Keratinocyte (primary cell): ENCODE data around the gene MIB1. TPM values are rescaled to one million over a fixed set of nuclear protein-coding genes. Genes with fewer than 3 reads are reported as not detected.

Experiments used
- DNase-seq: peaks from one replicate; pipeline ENCODE4 v3.0.0-alpha.2; 2011; ENCODE audit warnings: low read depth, missing footprints, low spot score
- FAIRE-seq: peaks from 2 replicates; lab custom pipeline; 2011; peaks lifted over from hg19 to GRCh38; lab: Jason Lieb, UNC
- H2AFZ ChIP-seq: 2 replicates; pipeline ENCODE4 v1.6.0; 2012; ENCODE audit warnings: low read length, control low read depth, inconsistent platforms; ENCODE audit not compliant: control insufficient read depth
- H3K27ac ChIP-seq: 2 replicates; pipeline ENCODE4 v1.5.1; 2011; ENCODE audit warnings: low read length; ENCODE audit not compliant: control insufficient read depth, insufficient read depth
- H3K27me3 ChIP-seq: 3 replicates; pipeline ENCODE4 v1.6.0; 2011; ENCODE audit warnings: low read length; ENCODE audit not compliant: control insufficient read depth, insufficient read depth; ENCODE audit errors: extremely low read depth
- H3K36me3 ChIP-seq, 2 experiments: 2 replicates in 1 of 2; 3 replicates in 1 of 2; pipeline ENCODE4 v1.5.1; 2011; ENCODE audit warnings: low read length in 2 of 2, mild to moderate bottlenecking in 1 of 2; ENCODE audit not compliant: control insufficient read depth in 2 of 2, insufficient read depth in 2 of 2; ENCODE audit errors: extremely low read depth in 1 of 2
- H3K4me1 ChIP-seq: 3 replicates; pipeline ENCODE4 v1.5.1; 2011; ENCODE audit warnings: low read length; ENCODE audit not compliant: control insufficient read depth, insufficient read depth; ENCODE audit errors: extremely low read depth
- H3K4me2 ChIP-seq: 3 replicates; pipeline ENCODE4 v1.6.0; 2011; ENCODE audit warnings: low read depth, low read length; ENCODE audit not compliant: control insufficient read depth, insufficient read depth; ENCODE audit errors: extremely low read depth
- H3K4me3 ChIP-seq, 3 experiments: fragments of 200-600 bp in 1 of 3; sonication (generic) in 1 of 3; 2 replicates in 2 of 3; 3 replicates in 1 of 3; pipeline ENCODE4 v1.5.1; 2011 to 2016; ENCODE audit warnings: low read length in 3 of 3, mild to moderate bottlenecking in 3 of 3, control low read depth in 2 of 3, inconsistent platforms in 1 of 3, low read depth in 1 of 3, mixed read lengths in 1 of 3, mixed run types in 1 of 3, moderate library complexity in 1 of 3; ENCODE audit not compliant: control insufficient read depth in 2 of 3, insufficient read depth in 2 of 3; ENCODE audit errors: extremely low read depth in 1 of 3
- H3K79me2 ChIP-seq: 2 replicates; pipeline ENCODE4 v1.6.0; 2012; ENCODE audit warnings: low read length; ENCODE audit not compliant: control insufficient read depth, insufficient read depth
- H3K9ac ChIP-seq: 3 replicates; pipeline ENCODE4 v1.6.0; 2011; ENCODE audit warnings: low read length; ENCODE audit not compliant: control insufficient read depth, insufficient read depth; ENCODE audit errors: extremely low read depth
- H3K9me1 ChIP-seq: 3 replicates; pipeline ENCODE4 v1.6.0; 2011; ENCODE audit warnings: low read length; ENCODE audit not compliant: control insufficient read depth, insufficient read depth; ENCODE audit errors: extremely low read depth
- H3K9me3 ChIP-seq: 2 replicates; pipeline ENCODE4 v1.5.1; 2012; ENCODE audit warnings: low read depth, low read length; ENCODE audit not compliant: control insufficient read depth
- H4K20me1 ChIP-seq: 3 replicates; pipeline ENCODE4 v1.6.0; 2011; ENCODE audit warnings: low read length; ENCODE audit not compliant: control insufficient read depth, insufficient read depth; ENCODE audit errors: extremely low read depth
- EZH2 ChIP-seq: IDR thresholded peaks from one replicate; pipeline ENCODE4 v1.6.1; 2012; ENCODE audit warnings: inconsistent platforms, mild to moderate bottlenecking, low read length, moderate library complexity
- dilution Hi-C: fragments of 300-500 bp; cut with MboI; formaldehyde crosslinking; loops from one replicate; pipeline ENCODE4 v1.7.0; 2020; ENCODE audit warnings: low sequenced_read_pairs; ENCODE audit not compliant: extremely low pct_ligation_motif_present
- polyA plus RNA-seq, 5 experiments: library from polyadenylated mRNA; depleted of rRNA in 3 of 5; stranded (reverse) in 3 of 5; stranded (forward) in 1 of 5; unstranded in 1 of 5; fragments of >200 nt; gene quantifications; 1 replicate in 1 of 5; 2 replicates in 3 of 5; 3 replicates in 1 of 5; pipeline versions ENCODE4 v1.2.1 to v1.2.3, GENCODE V29; 2011 to 2012; ENCODE audit warnings: missing spikeins in 2 of 5, low read depth in 1 of 5, low replicate concordance in 1 of 5
- TF ChIP-seq, protein P1 (sequence below), 3 experiments: IDR thresholded peaks in 1 of 3; conservative IDR thresholded peaks in 1 of 3; optimal IDR thresholded peaks in 1 of 3; 2 replicates in 2 of 3; 3 replicates in 1 of 3; pipeline versions ENCODE3 to v1.5.1; 2011; ENCODE audit warnings: low read length in 3 of 3, mild to moderate bottlenecking in 3 of 3, moderate library complexity in 2 of 3, control low read depth in 1 of 3, inconsistent platforms in 1 of 3; ENCODE audit not compliant: insufficient read depth in 2 of 3; ENCODE audit errors: extremely low read depth in 1 of 3

Gene MIB1
- polyA plus RNA-seq, 1 donor (not counting 4 experiments of a cell fraction or from before 2014, with no cell fraction given): 24.8 TPM

GRCh38 chr18:21757833-21758232, 17.2 kb downstream of the MIB1 start:
- peaks cover 5% of the 10 kb centered on the region for H3K9me1 ChIP-seq
- H3K9me3 ChIP-seq: no peaks in the 10 kb centered on the region
- no peak overlapping the region for H3K4me2 ChIP-seq
- H3K79me2 ChIP-seq: peaks cover 80% of the 10 kb centered on the region
- no peaks in the 10 kb centered on the region for H3K27me3 ChIP-seq
- dilution Hi-C loops: no loop called here
- FAIRE-seq (no peak), DNase-seq (no peak)
- H4K20me1 ChIP-seq: peaks cover 4% of the 10 kb centered on the region
- H3K36me3 ChIP-seq: no peaks in the 10 kb centered on the region
- no peak overlapping the region for H3K27ac ChIP-seq
- H3K4me3 ChIP-seq: no peak overlapping the region
- H3K9ac ChIP-seq: no peak overlapping the region
- H2AFZ ChIP-seq: no peak overlapping the region
- H3K4me1 ChIP-seq: peaks cover 13% of the 10 kb centered on the region
- TF ChIP-seq, protein P1, sequence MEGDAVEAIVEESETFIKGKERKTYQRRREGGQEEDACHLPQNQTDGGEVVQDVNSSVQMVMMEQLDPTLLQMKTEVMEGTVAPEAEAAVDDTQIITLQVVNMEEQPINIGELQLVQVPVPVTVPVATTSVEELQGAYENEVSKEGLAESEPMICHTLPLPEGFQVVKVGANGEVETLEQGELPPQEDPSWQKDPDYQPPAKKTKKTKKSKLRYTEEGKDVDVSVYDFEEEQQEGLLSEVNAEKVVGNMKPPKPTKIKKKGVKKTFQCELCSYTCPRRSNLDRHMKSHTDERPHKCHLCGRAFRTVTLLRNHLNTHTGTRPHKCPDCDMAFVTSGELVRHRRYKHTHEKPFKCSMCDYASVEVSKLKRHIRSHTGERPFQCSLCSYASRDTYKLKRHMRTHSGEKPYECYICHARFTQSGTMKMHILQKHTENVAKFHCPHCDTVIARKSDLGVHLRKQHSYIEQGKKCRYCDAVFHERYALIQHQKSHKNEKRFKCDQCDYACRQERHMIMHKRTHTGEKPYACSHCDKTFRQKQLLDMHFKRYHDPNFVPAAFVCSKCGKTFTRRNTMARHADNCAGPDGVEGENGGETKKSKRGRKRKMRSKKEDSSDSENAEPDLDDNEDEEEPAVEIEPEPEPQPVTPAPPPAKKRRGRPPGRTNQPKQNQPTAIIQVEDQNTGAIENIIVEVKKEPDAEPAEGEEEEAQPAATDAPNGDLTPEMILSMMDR (optimal IDR thresholded peaks at IDR 0.05 in 1 of 3, IDR thresholded peaks at IDR 0.05 in 1 of 3, conservative IDR thresholded peaks at IDR 0.05 in 1 of 3; ENCODE audit: extremely low read depth in 1 of 3, insufficient read depth in 2 of 3, low read length in 3 of 3): no peak
- TF ChIP-seq EZH2: no peak

DNA sequence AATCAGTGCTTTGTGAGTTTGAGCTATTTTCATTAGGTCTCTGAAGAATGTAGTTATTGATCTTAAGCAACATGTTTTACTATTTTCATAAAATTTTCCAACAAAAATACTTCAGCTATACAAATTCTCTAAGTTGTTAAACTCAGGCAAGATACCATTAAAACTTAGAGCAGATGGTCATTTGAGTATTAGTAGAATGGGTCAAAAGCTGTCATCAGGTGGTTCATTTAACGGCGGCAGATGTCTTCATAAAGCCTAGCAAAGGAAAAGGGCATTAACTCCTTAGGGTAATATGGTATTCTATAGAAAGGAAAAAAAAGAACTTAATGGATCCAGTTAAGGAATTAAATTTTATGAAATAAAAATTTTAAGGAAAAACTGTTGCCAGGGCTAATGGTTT, 19.2 kb downstream of the MIB1 start:
- Histone ChIP-seq H4K20me1 (peaks cover 1% of the 10 kb centered on the region), H3K27me3 (no peaks in the 10 kb centered on the region), H3K4me2 (no peak overlapping the region), H3K4me1 (peaks cover 13% of the 10 kb centered on the region), H3K9me3 (no peaks in the 10 kb centered on the region), H3K4me3 (no peak overlapping the region), H3K79me2 (peaks cover 78% of the 10 kb centered on the region), H3K27ac (no peak overlapping the region), H2AFZ (no peak overlapping the region), H3K9ac (no peak overlapping the region), H3K9me1 (peaks cover 2% of the 10 kb centered on the region), H3K36me3 (no peaks in the 10 kb centered on the region)
- no peak for FAIRE-seq
- TF ChIP-seq EZH2: no peak
- TF ChIP-seq, protein P1 (optimal IDR thresholded peaks at IDR 0.05 in 1 of 3, IDR thresholded peaks at IDR 0.05 in 1 of 3, conservative IDR thresholded peaks at IDR 0.05 in 1 of 3; ENCODE audit: extremely low read depth in 1 of 3, insufficient read depth in 2 of 3, low read length in 3 of 3): no peak
- dilution Hi-C loops: no loop called here
- DNase-seq: no peak
